Neural crest cell (in vitro differentiated cells): ENCODE measurements around the gene PWWP2B. TPM values are rescaled to one million over a fixed set of nuclear protein-coding genes. Genes with fewer than 3 reads are reported as not detected.

Source experiments
- DNase-seq: peaks from one replicate; pipeline ENCODE4 v3.0.0; 2021; ENCODE audit warnings: low read depth, mixed read lengths, low spot score
- H3K27ac Mint-ChIP-seq: one replicate; pipeline ENCODE4 v1.8.0; 2021; ENCODE audit warnings: mild to moderate bottlenecking, mixed read lengths; ENCODE audit not compliant: unreplicated experiment
- H3K27me3 Mint-ChIP-seq: 2 replicates; pipeline ENCODE4 v1.8.0; 2021; ENCODE audit warnings: low read depth, mild to moderate bottlenecking, mixed read lengths
- H3K36me3 Mint-ChIP-seq: 2 replicates; pipeline ENCODE4 v1.8.0; 2021; ENCODE audit warnings: low read depth, mild to moderate bottlenecking, mixed read lengths
- H3K4me1 Mint-ChIP-seq: 2 replicates; pipeline ENCODE4 v1.8.0; 2021; ENCODE audit warnings: mixed read lengths
- H3K4me3 Mint-ChIP-seq: one replicate; pipeline ENCODE4 v1.8.0; 2021; ENCODE audit warnings: mild to moderate bottlenecking, mixed read lengths
- H3K9me3 Mint-ChIP-seq: 2 replicates; pipeline ENCODE4 v1.8.0; 2021; ENCODE audit warnings: mixed read lengths
- CTCF ChIP-seq: fragments of 200-600 bp; sonication (generic); conservative IDR thresholded peaks from 2 replicates; pipeline ENCODE4 v1.5.0; 2021; ENCODE audit warnings: antibody characterized with exemption, mild to moderate bottlenecking
- total RNA-seq: library from RNA; stranded (reverse); gene quantifications from 2 replicates; pipeline ENCODE4 v1.2.1, GENCODE V29; 2021

Gene PWWP2B
- total RNA-seq, 1 donor from 2014 or later = 14.2 TPM

- Mint-ChIP-seq H3K4me3 (no peak overlapping the region), H3K27ac (no peak overlapping the region), H3K36me3 (no peaks in the 10 kb centered on the region), H3K4me1 (no peaks in the 10 kb centered on the region), H3K27me3 (peaks cover 3% of the 10 kb centered on the region), H3K9me3 (no peaks in the 10 kb centered on the region)
- TF ChIP-seq CTCF = no peak
- no peak for DNase-seq
These were observed 62.5 kb downstream of the PWWP2B start for GRCh38 chr10:132459301-132460003.

GRCh38 chr10:132460071-132460470 is 63.1 kb downstream of the PWWP2B start:
- no peaks in the 10 kb centered on the region for H3K9me3 Mint-ChIP-seq
- no peak overlapping the region for H3K4me3 Mint-ChIP-seq
- no peak for TF ChIP-seq CTCF
- DNase-seq = no peak
- no peaks in the 10 kb centered on the region for H3K4me1 Mint-ChIP-seq
- no peak overlapping the region for H3K27ac Mint-ChIP-seq
- H3K27me3 Mint-ChIP-seq = peaks cover 1% of the 10 kb centered on the region
- no peaks in the 10 kb centered on the region for H3K36me3 Mint-ChIP-seq

- no peaks in the 10 kb centered on the region for H3K36me3 Mint-ChIP-seq
- no peaks in the 10 kb centered on the region for H3K27me3 Mint-ChIP-seq
- no peak for TF ChIP-seq CTCF
- DNase-seq = no peak
- no peak overlapping the region for H3K4me3 Mint-ChIP-seq
- H3K4me1 Mint-ChIP-seq = no peaks in the 10 kb centered on the region
- no peak overlapping the region for H3K27ac Mint-ChIP-seq
- H3K9me3 Mint-ChIP-seq = no peaks in the 10 kb centered on the region
These were observed 63.7 kb downstream of the PWWP2B start for GRCh38 chr10:132460691-132461090.

- Mint-ChIP-seq H3K9me3 (no peaks in the 10 kb centered on the region), H3K36me3 (no peaks in the 10 kb centered on the region), H3K4me1 (no peaks in the 10 kb centered on the region), H3K27ac (no peak overlapping the region), H3K27me3 (no peaks in the 10 kb centered on the region), H3K4me3 (no peak overlapping the region)
- no peak for TF ChIP-seq CTCF
- no peak for DNase-seq
These were observed 64.2 kb downstream of the PWWP2B start for GRCh38 chr10:132461103-132461682.

GRCh38 chr10:132461683-132462231 is 64.8 kb downstream of the PWWP2B start:
- no peak overlapping the region for H3K4me3 Mint-ChIP-seq
- H3K36me3 Mint-ChIP-seq = no peaks in the 10 kb centered on the region
- H3K27me3 Mint-ChIP-seq = no peaks in the 10 kb centered on the region
- no peak for TF ChIP-seq CTCF
- no peaks in the 10 kb centered on the region for H3K9me3 Mint-ChIP-seq
- H3K4me1 Mint-ChIP-seq = no peaks in the 10 kb centered on the region
- H3K27ac Mint-ChIP-seq = no peak overlapping the region
- no peak for DNase-seq
